IPS-11a (cell line): ENCODE measurements around the gene NADSYN1.

Experiments used
- H3K4me3 ChIP-seq: one replicate; pipeline ENCODE4 v1.5.1; 2013; ENCODE audit warnings: low read depth, low read length, control low read depth

The NADSYN1 gene

GRCh38 chr11:71449596-71449995, 3.4 kb upstream of the NADSYN1 start:
- peak overlapping the region; percentile 56 for H3K4me3 ChIP-seq

GRCh38 chr11:71450507-71450906, 2.5 kb upstream of the NADSYN1 start:
- no peak overlapping the region for H3K4me3 ChIP-seq

- no peak overlapping the region for H3K4me3 ChIP-seq
These were observed 2.1 kb upstream of the NADSYN1 start for GRCh38 chr11:71450939-71451338.

GRCh38 chr11:71451596-71452198, 1.3 kb upstream of the NADSYN1 start:
- no peak overlapping the region for H3K4me3 ChIP-seq

- H3K4me3 ChIP-seq: peak overlapping the region; percentile 55
These were observed 585 bp upstream of the NADSYN1 start for GRCh38 chr11:71452199-71453036.

GRCh38 chr11:71453918-71454304, 908 bp downstream of the NADSYN1 start:
- peak overlapping the region; percentile 82 for H3K4me3 ChIP-seq

GRCh38 chr11:71454470-71455113, 1.6 kb downstream of the NADSYN1 start:
- no peak overlapping the region for H3K4me3 ChIP-seq

- no peak overlapping the region for H3K4me3 ChIP-seq
These were observed 3.3 kb downstream of the NADSYN1 start for GRCh38 chr11:71456294-71456693.

- no peak overlapping the region for H3K4me3 ChIP-seq
These were observed 3.8 kb downstream of the NADSYN1 start for GRCh38 chr11:71456831-71457230.

GRCh38 chr11:71458146-71459070, 5.4 kb downstream of the NADSYN1 start:
- H3K4me3 ChIP-seq: no peak overlapping the region

- H3K4me3 ChIP-seq: no peak overlapping the region
These were observed 6.2 kb downstream of the NADSYN1 start for GRCh38 chr11:71459076-71459766.

GRCh38 chr11:71459767-71460320, 6.8 kb downstream of the NADSYN1 start:
- no peak overlapping the region for H3K4me3 ChIP-seq

GRCh38 chr11:71461696-71462095, 8.7 kb downstream of the NADSYN1 start:
- no peak overlapping the region for H3K4me3 ChIP-seq

GRCh38 chr11:71462726-71463125, 9.7 kb downstream of the NADSYN1 start:
- H3K4me3 ChIP-seq: no peak overlapping the region

- no peak overlapping the region for H3K4me3 ChIP-seq
These were observed 10.6 kb downstream of the NADSYN1 start for GRCh38 chr11:71463331-71464211.

GRCh38 chr11:71465054-71465453, 12.1 kb downstream of the NADSYN1 start:
- no peak overlapping the region for H3K4me3 ChIP-seq

- H3K4me3 ChIP-seq: no peak overlapping the region
These were observed 13.4 kb downstream of the NADSYN1 start for GRCh38 chr11:71466358-71466757.

- no peak overlapping the region for H3K4me3 ChIP-seq
These were observed 14.2 kb downstream of the NADSYN1 start for GRCh38 chr11:71467164-71467563.

- no peak overlapping the region for H3K4me3 ChIP-seq
These were observed 17.9 kb downstream of the NADSYN1 start for GRCh38 chr11:71470946-71471345.
